ENCODE results near the gene PCBP3. TPM values are rescaled to one million over a fixed set of nuclear protein-coding genes. Genes with fewer than 3 reads are reported as not detected.

The PCBP3 gene
- total RNA-seq, 1 experiment from 2014 or later = not detected

- Histone ChIP-seq H3K4me1 (ENCODE audit: low read length) (no peaks in the 10 kb centered on the region), H3K4me3 (ENCODE audit: low read length) (no peak overlapping the region), H3K9ac (ENCODE audit: low read length) (no peak overlapping the region), H3K9me2 (replicated peaks; ENCODE audit: insufficient read depth, low read length) (no peaks in the 10 kb centered on the region), H3K4me2 (ENCODE audit: low read depth, low read length, poor library complexity, severe bottlenecking) (no peak overlapping the region), H4K20me1 (ENCODE audit: insufficient read depth, low read depth, low read length) (no peaks in the 10 kb centered on the region), H3K27me3 (ENCODE audit: low read length) (no peaks in the 10 kb centered on the region), H3K79me2 (ENCODE audit: low read length) (no peaks in the 10 kb centered on the region), H3K9me3 (ENCODE audit: low read length) (no peaks in the 10 kb centered on the region), H3K27ac (ENCODE audit: low read length) (no peak overlapping the region), H3K36me3 (ENCODE audit: insufficient read depth, low read length) (no peaks in the 10 kb centered on the region), H2AFZ (ENCODE audit: low read length) (no peak overlapping the region)
- DNase-seq = no peak
These were observed 346.7 kb downstream of the PCBP3 start for GRCh38 chr21:45990049-45990711.

GRCh38 chr21:45990741-45991605 is 347.4 kb downstream of the PCBP3 start:
- H4K20me1 ChIP-seq (ENCODE audit: insufficient read depth, low read depth, low read length) = no peaks in the 10 kb centered on the region
- H3K9me3 ChIP-seq (ENCODE audit: low read length) = no peaks in the 10 kb centered on the region
- no peak overlapping the region for H2AFZ ChIP-seq (ENCODE audit: low read length)
- DNase-seq = no peak
- no peaks in the 10 kb centered on the region for H3K36me3 ChIP-seq (ENCODE audit: insufficient read depth, low read length)
- no peaks in the 10 kb centered on the region for H3K27me3 ChIP-seq (ENCODE audit: low read length)
- no peak overlapping the region for H3K9ac ChIP-seq (ENCODE audit: low read length)
- H3K4me1 ChIP-seq (ENCODE audit: low read length) = no peaks in the 10 kb centered on the region
- H3K27ac ChIP-seq (ENCODE audit: low read length) = no peak overlapping the region
- no peaks in the 10 kb centered on the region for H3K9me2 ChIP-seq (replicated peaks; ENCODE audit: insufficient read depth, low read length)
- H3K4me3 ChIP-seq (ENCODE audit: low read length) = no peak overlapping the region
- H3K4me2 ChIP-seq (ENCODE audit: low read depth, low read length, poor library complexity, severe bottlenecking) = no peak overlapping the region
- no peaks in the 10 kb centered on the region for H3K79me2 ChIP-seq (ENCODE audit: low read length)

- no peaks in the 10 kb centered on the region for H3K9me2 ChIP-seq (replicated peaks; ENCODE audit: insufficient read depth, low read length)
- no peak overlapping the region for H3K4me3 ChIP-seq (ENCODE audit: low read length)
- no peaks in the 10 kb centered on the region for H3K27me3 ChIP-seq (ENCODE audit: low read length)
- H4K20me1 ChIP-seq (ENCODE audit: insufficient read depth, low read depth, low read length) = no peaks in the 10 kb centered on the region
- no peak overlapping the region for H3K9ac ChIP-seq (ENCODE audit: low read length)
- H3K4me1 ChIP-seq (ENCODE audit: low read length) = no peaks in the 10 kb centered on the region
- H3K4me2 ChIP-seq (ENCODE audit: low read depth, low read length, poor library complexity, severe bottlenecking) = no peak overlapping the region
- H3K36me3 ChIP-seq (ENCODE audit: insufficient read depth, low read length) = no peaks in the 10 kb centered on the region
- DNase-seq = no peak
- no peak overlapping the region for H3K27ac ChIP-seq (ENCODE audit: low read length)
- H2AFZ ChIP-seq (ENCODE audit: low read length) = no peak overlapping the region
- H3K9me3 ChIP-seq (ENCODE audit: low read length) = no peaks in the 10 kb centered on the region
- H3K79me2 ChIP-seq (ENCODE audit: low read length) = no peaks in the 10 kb centered on the region
These were observed 348.2 kb downstream of the PCBP3 start for GRCh38 chr21:45991606-45992300.

Other genes starting within 250 kb of the PCBP3 start
- gene COL18A1, start 238.6 kb upstream of the PCBP3 start, total RNA-seq (2014; rRNA removed; shearing (Covaris generic); ENCODE audit: low replicate concordance) = 0.11 and 0.36 TPM in 2 replicates
- 4.3 and 7.4 TPM in 2 replicates for gene SLC19A1, start 101.3 kb upstream of the PCBP3 start, total RNA-seq (2014; rRNA removed; shearing (Covaris generic); ENCODE audit: low replicate concordance)